ENCODE measurements around the gene ZCWPW1.

The ZCWPW1 gene

DNA sequence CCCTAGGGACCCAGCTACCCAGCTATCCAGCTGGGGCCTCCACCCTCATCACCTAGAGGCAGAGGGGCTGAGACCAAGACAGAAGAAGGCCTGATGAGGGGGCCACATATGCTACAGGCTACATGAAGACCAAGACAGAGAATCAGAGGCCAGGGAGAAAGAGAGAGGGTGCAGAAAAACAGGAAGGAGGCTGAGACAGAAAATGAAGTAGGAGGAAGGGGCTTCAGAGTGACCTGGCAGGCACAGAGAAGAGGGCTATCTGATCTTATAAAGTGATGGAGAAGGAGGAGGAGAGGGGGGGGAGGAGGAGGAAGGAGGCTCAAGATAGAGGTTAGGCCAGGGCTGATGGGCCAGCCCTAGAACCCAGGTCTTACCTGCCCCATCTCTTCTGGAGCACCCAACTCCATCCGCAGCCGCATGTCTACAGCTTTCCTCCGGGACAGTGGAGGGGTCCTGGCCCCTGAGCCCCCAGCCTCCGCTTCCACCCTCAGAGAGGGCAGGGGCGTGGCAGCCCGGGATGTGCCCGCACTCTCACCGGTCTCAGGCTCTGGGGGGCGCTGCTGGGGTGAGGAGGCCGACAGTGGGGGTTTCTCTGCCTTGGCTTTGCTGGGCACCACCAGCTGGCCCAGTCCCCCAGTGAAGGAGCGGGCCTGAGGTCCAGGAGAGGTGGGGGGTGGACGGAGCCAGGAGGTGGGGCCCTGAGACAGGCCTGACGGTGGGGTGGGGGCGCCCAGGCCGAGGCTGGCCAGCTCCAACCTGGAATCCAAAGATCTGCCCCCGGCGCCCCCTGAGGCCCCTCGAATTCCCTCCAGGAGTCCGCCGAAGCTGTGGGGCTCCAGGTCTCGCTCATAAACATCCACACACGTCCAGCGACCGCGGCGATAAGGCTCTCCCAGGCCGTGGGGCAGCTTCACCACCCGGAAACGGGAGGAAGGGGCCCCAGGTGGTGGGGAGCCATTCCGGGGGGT, 48.7 kb upstream of the ZCWPW1 start:
- Histone ChIP-seq H3K27ac (ENCODE audit: low read depth, low read length) (peak overlapping the region; percentile 54), H4K20me1 (ENCODE audit: low read depth, low read length) (no peaks in the 10 kb centered on the region), H2AFZ (ENCODE audit: low read depth, low read length, severe bottlenecking) (no peak overlapping the region), H3K27me3 (ENCODE audit: low read length) (no peaks in the 10 kb centered on the region), H3K9ac (ENCODE audit: low read length) (peak overlapping the region; percentile 88), H3K4me3 (ENCODE audit: insufficient read depth, low read length, poor library complexity, severe bottlenecking) (peak overlapping the region; percentile 93), H3K36me3 (ENCODE audit: low read length) (no peaks in the 10 kb centered on the region), H3K9me3 (ENCODE audit: insufficient read depth, low read length) (no peaks in the 10 kb centered on the region), H3K4me2 (ENCODE audit: low read depth, low read length, poor library complexity, severe bottlenecking) (peak overlapping the region; percentile 94), H3K79me2 (ENCODE audit: insufficient read depth, low read length) (peaks cover 19% of the 10 kb centered on the region; the same call in 1 of the 2 replicates), H3K9me2 (replicated peaks; ENCODE audit: insufficient read depth, low read length) (no peaks in the 10 kb centered on the region), H3F3A (ENCODE audit: insufficient read depth) (peaks cover 9% of the 10 kb centered on the region; the same call in 1 of the 2 replicates)
- TF ChIP-seq, protein P1, sequence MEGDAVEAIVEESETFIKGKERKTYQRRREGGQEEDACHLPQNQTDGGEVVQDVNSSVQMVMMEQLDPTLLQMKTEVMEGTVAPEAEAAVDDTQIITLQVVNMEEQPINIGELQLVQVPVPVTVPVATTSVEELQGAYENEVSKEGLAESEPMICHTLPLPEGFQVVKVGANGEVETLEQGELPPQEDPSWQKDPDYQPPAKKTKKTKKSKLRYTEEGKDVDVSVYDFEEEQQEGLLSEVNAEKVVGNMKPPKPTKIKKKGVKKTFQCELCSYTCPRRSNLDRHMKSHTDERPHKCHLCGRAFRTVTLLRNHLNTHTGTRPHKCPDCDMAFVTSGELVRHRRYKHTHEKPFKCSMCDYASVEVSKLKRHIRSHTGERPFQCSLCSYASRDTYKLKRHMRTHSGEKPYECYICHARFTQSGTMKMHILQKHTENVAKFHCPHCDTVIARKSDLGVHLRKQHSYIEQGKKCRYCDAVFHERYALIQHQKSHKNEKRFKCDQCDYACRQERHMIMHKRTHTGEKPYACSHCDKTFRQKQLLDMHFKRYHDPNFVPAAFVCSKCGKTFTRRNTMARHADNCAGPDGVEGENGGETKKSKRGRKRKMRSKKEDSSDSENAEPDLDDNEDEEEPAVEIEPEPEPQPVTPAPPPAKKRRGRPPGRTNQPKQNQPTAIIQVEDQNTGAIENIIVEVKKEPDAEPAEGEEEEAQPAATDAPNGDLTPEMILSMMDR (IDR thresholded peaks at IDR 0.05; ENCODE audit: insufficient read depth, low read length, poor library complexity, severe bottlenecking) = peak; percentile 59
- no peak for TF ChIP-seq EZH2phosphoT487 (conservative IDR thresholded peaks at IDR 0.05; ENCODE audit: low read length)

GRCh38 chr7:100476101-100476780, 47.7 kb upstream of the ZCWPW1 start:
- TF ChIP-seq, protein P1 (IDR thresholded peaks at IDR 0.05; ENCODE audit: insufficient read depth, low read length, poor library complexity, severe bottlenecking) = no peak
- no peak for TF ChIP-seq EZH2phosphoT487 (conservative IDR thresholded peaks at IDR 0.05; ENCODE audit: low read length)
- Histone ChIP-seq H3K9me3 (ENCODE audit: insufficient read depth, low read length) (no peaks in the 10 kb centered on the region), H3K27me3 (ENCODE audit: low read length) (no peaks in the 10 kb centered on the region), H4K20me1 (ENCODE audit: low read depth, low read length) (no peaks in the 10 kb centered on the region), H3F3A (ENCODE audit: insufficient read depth) (peaks cover 5% of the 10 kb centered on the region; the same call in 1 of the 2 replicates), H3K4me3 (ENCODE audit: insufficient read depth, low read length, poor library complexity, severe bottlenecking) (no peak overlapping the region), H3K4me2 (ENCODE audit: low read depth, low read length, poor library complexity, severe bottlenecking) (peak overlapping the region; percentile 94), H3K27ac (ENCODE audit: low read depth, low read length) (no peak overlapping the region), H3K79me2 (ENCODE audit: insufficient read depth, low read length) (peaks cover 19% of the 10 kb centered on the region; the same call in 1 of the 2 replicates), H3K9me2 (replicated peaks; ENCODE audit: insufficient read depth, low read length) (no peaks in the 10 kb centered on the region), H2AFZ (ENCODE audit: low read depth, low read length, severe bottlenecking) (no peak overlapping the region), H3K36me3 (ENCODE audit: low read length) (no peaks in the 10 kb centered on the region), H3K9ac (ENCODE audit: low read length) (peak overlapping the region; percentile 88; the same call in 1 of the 2 replicates)

DNA sequence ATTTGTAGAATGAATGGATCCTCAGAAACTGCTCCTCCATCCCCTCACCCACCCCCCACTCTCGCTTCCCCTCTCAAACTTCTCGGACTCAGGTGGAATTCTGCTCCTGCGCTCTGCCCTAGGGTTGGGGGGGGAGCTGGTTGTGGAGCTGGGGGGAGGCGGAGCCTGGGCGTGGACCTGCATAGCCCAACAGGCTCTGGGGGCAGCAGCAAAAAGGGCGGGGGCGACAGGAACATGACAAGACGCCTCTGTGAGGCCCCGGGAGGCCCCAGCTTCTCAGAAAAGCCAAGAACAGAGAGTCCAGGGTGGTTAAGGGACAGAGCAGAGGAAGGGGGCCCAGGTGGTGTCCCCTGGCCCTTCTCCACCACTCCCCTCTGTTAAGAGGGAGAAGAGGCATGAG, 47.0 kb upstream of the ZCWPW1 start:
- Histone ChIP-seq H2AFZ (ENCODE audit: low read depth, low read length, severe bottlenecking) (no peak overlapping the region), H3F3A (ENCODE audit: insufficient read depth) (0 out of 2 replicates have a peak, but pooled peaks cover 5% of the 10 kb centered on the region), H3K4me2 (ENCODE audit: low read depth, low read length, poor library complexity, severe bottlenecking) (peak overlapping the region; percentile 6), H3K36me3 (ENCODE audit: low read length) (no peaks in the 10 kb centered on the region), H4K20me1 (ENCODE audit: low read depth, low read length) (no peaks in the 10 kb centered on the region), H3K9me2 (replicated peaks; ENCODE audit: insufficient read depth, low read length) (no peaks in the 10 kb centered on the region), H3K4me3 (ENCODE audit: insufficient read depth, low read length, poor library complexity, severe bottlenecking) (no peak overlapping the region), H3K27ac (ENCODE audit: low read depth, low read length) (no peak overlapping the region), H3K27me3 (ENCODE audit: low read length) (no peaks in the 10 kb centered on the region), H3K79me2 (ENCODE audit: insufficient read depth, low read length) (peaks cover 19% of the 10 kb centered on the region; the same call in 1 of the 2 replicates), H3K9ac (ENCODE audit: low read length) (no peak overlapping the region), H3K9me3 (ENCODE audit: insufficient read depth, low read length) (no peaks in the 10 kb centered on the region)
- TF ChIP-seq EZH2phosphoT487 (conservative IDR thresholded peaks at IDR 0.05; ENCODE audit: low read length) = no peak
- TF ChIP-seq, protein P1 (IDR thresholded peaks at IDR 0.05; ENCODE audit: insufficient read depth, low read length, poor library complexity, severe bottlenecking) = no peak
